Hepatocyte (in vitro differentiated cells): ENCODE results near the gene CBL. TPM values are rescaled to one million over a fixed set of nuclear protein-coding genes. Genes with fewer than 3 reads are reported as not detected.

Experiments
- DNase-seq: peaks from one replicate; pipeline ENCODE4 v3.0.0-alpha.2; 2016; ENCODE audit warnings: low spot score
- H2AFZ ChIP-seq: fragments of 200-600 bp; sonication (generic); 2 replicates; pipeline ENCODE4 v1.6.0; 2016; ENCODE audit warnings: antibody characterized with exemption, mild to moderate bottlenecking
- H3K27ac ChIP-seq: fragments of 200-600 bp; sonication (generic); 2 replicates; pipeline ENCODE4 v1.5.1; 2016; ENCODE audit warnings: mild to moderate bottlenecking
- H3K27me3 ChIP-seq: fragments of 200-600 bp; sonication (generic); 2 replicates; pipeline ENCODE4 v1.6.1; 2016
- H3K36me3 ChIP-seq: fragments of 200-600 bp; sonication (generic); replicated peaks from 2 replicates; pipeline ENCODE4 v1.5.1; 2016; ENCODE audit warnings: low read depth; ENCODE audit not compliant: insufficient read depth
- H3K4me1 ChIP-seq: fragments of 200-600 bp; sonication (generic); 2 replicates; pipeline ENCODE4 v1.5.1; 2016; ENCODE audit warnings: mild to moderate bottlenecking, moderate library complexity; ENCODE audit not compliant: insufficient read depth
- H3K4me2 ChIP-seq: fragments of 200-600 bp; sonication (generic); 2 replicates; pipeline ENCODE4 v1.6.0; 2016
- H3K4me3 ChIP-seq: fragments of 200-600 bp; sonication (generic); 2 replicates; pipeline ENCODE4 v1.5.1; 2016; ENCODE audit warnings: mild to moderate bottlenecking
- H3K79me2 ChIP-seq: fragments of 200-600 bp; sonication (generic); 2 replicates; pipeline ENCODE4 v1.6.0; 2017; ENCODE audit warnings: mild to moderate bottlenecking
- H3K9me2 ChIP-seq: fragments of 200-600 bp; sonication (generic); replicated peaks from 2 replicates; pipeline ENCODE4 v1.6.0; 2017; ENCODE audit warnings: mild to moderate bottlenecking; ENCODE audit not compliant: insufficient read depth
- H3K9me3 ChIP-seq: fragments of 200-600 bp; sonication (generic); 2 replicates; pipeline ENCODE4 v1.5.1; 2016; ENCODE audit warnings: low read depth, mild to moderate bottlenecking
- H4K20me1 ChIP-seq: fragments of 200-600 bp; sonication (generic); 2 replicates; pipeline ENCODE4 v1.6.0; 2016; ENCODE audit warnings: mild to moderate bottlenecking; ENCODE audit not compliant: insufficient read depth, poor library complexity, severe bottlenecking
- CTCF ChIP-seq: fragments of 200-600 bp; sonication (generic); IDR thresholded peaks from 2 replicates; pipeline ENCODE4 v1.5.1; 2016; ENCODE audit warnings: antibody characterized with exemption, mild to moderate bottlenecking; ENCODE audit not compliant: poor library complexity
- EZH2 ChIP-seq: fragments of 200-600 bp; sonication (generic); IDR thresholded peaks from 2 replicates; pipeline ENCODE4 v1.6.1; 2016; ENCODE audit warnings: antibody characterized with exemption, mild to moderate bottlenecking, borderline replicate concordance
- EZH2phosphoT487 ChIP-seq: fragments of 200-600 bp; sonication (generic); IDR thresholded peaks from one replicate; pipeline ENCODE4 v1.6.1; 2018; ENCODE audit warnings: antibody characterized with exemption, mild to moderate bottlenecking, low read depth, moderate library complexity; ENCODE audit not compliant: unreplicated experiment, severe bottlenecking
- WGBS: methylation state at CpG from one replicate; pipeline ENCODE4 v1.1.6; 2016; ENCODE audit warnings: low lambda C conversion rate; ENCODE audit errors: missing lambda C conversion rate; 5-methylcytosine and 5-hydroxymethylcytosine counted together
- polyA plus RNA-seq: library from polyadenylated mRNA; unstranded; fragments of >200 nt; fragmentation: Nextera tagmentation; extraction: Ambion mirVana; gene quantifications from 2 replicates; pipeline ENCODE4 v1.2.1, GENCODE V29; 2016
- total RNA-seq: library from RNA; depleted of rRNA; stranded (reverse); fragments of >200 nt; gene quantifications from 2 replicates; pipeline ENCODE4 v1.2.3, GENCODE V29; 2014

The CBL gene
- total and polyA plus RNA-seq, 2 experiments from 2014 or later: 6.6 to 15.6 TPM

- Histone ChIP-seq H2AFZ (no peak overlapping the region), H4K20me1 (no peaks in the 10 kb centered on the region), H3K27me3 (peaks cover 16% of the 10 kb centered on the region), H3K4me2 (peak overlapping the region; percentile 96), H3K4me3 (no peak overlapping the region), H3K9me3 (no peaks in the 10 kb centered on the region), H3K9me2 (no peaks in the 10 kb centered on the region), H3K79me2 (peaks cover 20% of the 10 kb centered on the region), H3K27ac (peak overlapping the region; percentile 81), H3K36me3 (no peaks in the 10 kb centered on the region), H3K4me1 (peaks cover 27% of the 10 kb centered on the region)
- WGBS: 92% methylated on average over 9 of the region's 9 CpGs
- TF ChIP-seq EZH2phosphoT487 (no peak), CTCF (no peak), EZH2 (no peak)
- no peak for DNase-seq
Observed at GRCh38 chr11:119336744-119337469, 130.8 kb downstream of the CBL start.

- no peak for TF ChIP-seq CTCF
- no peak for TF ChIP-seq EZH2
- no peak for TF ChIP-seq EZH2phosphoT487
- H3K9me3 ChIP-seq: no peaks in the 10 kb centered on the region
- H3K79me2 ChIP-seq: peaks cover 20% of the 10 kb centered on the region
- peak; percentile 85 for DNase-seq
- H3K9me2 ChIP-seq: no peaks in the 10 kb centered on the region
- no peak overlapping the region for H2AFZ ChIP-seq
- H3K36me3 ChIP-seq: no peaks in the 10 kb centered on the region
- peaks cover 18% of the 10 kb centered on the region for H3K27me3 ChIP-seq
- peak overlapping the region; percentile 96 for H3K4me2 ChIP-seq
- H3K27ac ChIP-seq: peak overlapping the region; percentile 81
- no peak overlapping the region for H3K4me3 ChIP-seq
- WGBS: 38% methylated on average over 8 of the region's 9 CpGs
- no peaks in the 10 kb centered on the region for H4K20me1 ChIP-seq
- H3K4me1 ChIP-seq: peaks cover 27% of the 10 kb centered on the region
Observed at GRCh38 chr11:119337581-119338317, 131.6 kb downstream of the CBL start.

GRCh38 chr11:119338318-119338890, 132.3 kb downstream of the CBL start:
- DNase-seq: peak; percentile 91
- Histone ChIP-seq H3K9me2 (no peaks in the 10 kb centered on the region), H3K4me1 (peaks cover 27% of the 10 kb centered on the region), H3K27me3 (peaks cover 25% of the 10 kb centered on the region), H4K20me1 (no peaks in the 10 kb centered on the region), H3K4me3 (no peak overlapping the region), H3K79me2 (peaks cover 20% of the 10 kb centered on the region), H3K36me3 (no peaks in the 10 kb centered on the region), H3K9me3 (no peaks in the 10 kb centered on the region), H2AFZ (no peak overlapping the region), H3K27ac (peak overlapping the region; percentile 81), H3K4me2 (peak overlapping the region; percentile 96)
- WGBS: 12% methylated on average over 17 of the region's 17 CpGs
- TF ChIP-seq CTCF (peak; percentile 83), EZH2phosphoT487 (no peak)
